Measurements from ENCODE around the gene SCNN1B.
A peak's percentile ranks its signal among the peaks of the same experiment; 100 is the strongest.

DNA sequence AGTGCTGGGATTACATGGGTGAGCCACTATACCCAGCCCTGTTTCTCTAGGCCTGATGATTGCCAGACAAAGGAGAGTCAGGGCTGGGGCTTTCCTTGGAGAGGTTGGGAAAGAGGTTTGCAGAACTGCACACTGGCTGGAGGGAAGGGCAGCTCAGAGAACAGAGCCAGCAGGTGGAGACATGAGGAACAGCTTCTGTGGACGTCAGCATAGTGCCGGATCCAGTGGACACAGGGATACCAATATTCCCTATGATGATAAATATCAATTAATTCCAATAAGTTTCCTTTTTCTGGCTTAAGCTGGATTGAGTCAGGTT is 43.2 kb upstream of the SCNN1B start:
- TF ChIP-seq, protein P1, sequence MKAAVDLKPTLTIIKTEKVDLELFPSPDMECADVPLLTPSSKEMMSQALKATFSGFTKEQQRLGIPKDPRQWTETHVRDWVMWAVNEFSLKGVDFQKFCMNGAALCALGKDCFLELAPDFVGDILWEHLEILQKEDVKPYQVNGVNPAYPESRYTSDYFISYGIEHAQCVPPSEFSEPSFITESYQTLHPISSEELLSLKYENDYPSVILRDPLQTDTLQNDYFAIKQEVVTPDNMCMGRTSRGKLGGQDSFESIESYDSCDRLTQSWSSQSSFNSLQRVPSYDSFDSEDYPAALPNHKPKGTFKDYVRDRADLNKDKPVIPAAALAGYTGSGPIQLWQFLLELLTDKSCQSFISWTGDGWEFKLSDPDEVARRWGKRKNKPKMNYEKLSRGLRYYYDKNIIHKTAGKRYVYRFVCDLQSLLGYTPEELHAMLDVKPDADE (CRISPR knock-in tag; IDR thresholded peaks at IDR 0.05): no peak
- TF ChIP-seq, protein P2, sequence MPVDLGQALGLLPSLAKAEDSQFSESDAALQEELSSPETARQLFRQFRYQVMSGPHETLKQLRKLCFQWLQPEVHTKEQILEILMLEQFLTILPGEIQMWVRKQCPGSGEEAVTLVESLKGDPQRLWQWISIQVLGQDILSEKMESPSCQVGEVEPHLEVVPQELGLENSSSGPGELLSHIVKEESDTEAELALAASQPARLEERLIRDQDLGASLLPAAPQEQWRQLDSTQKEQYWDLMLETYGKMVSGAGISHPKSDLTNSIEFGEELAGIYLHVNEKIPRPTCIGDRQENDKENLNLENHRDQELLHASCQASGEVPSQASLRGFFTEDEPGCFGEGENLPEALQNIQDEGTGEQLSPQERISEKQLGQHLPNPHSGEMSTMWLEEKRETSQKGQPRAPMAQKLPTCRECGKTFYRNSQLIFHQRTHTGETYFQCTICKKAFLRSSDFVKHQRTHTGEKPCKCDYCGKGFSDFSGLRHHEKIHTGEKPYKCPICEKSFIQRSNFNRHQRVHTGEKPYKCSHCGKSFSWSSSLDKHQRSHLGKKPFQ (CRISPR knock-in tag; IDR thresholded peaks at IDR 0.05; ENCODE audit: insufficient replicate concordance): no peak
- no peak for TF ChIP-seq GATAD2A (CRISPR knock-in tag; IDR thresholded peaks at IDR 0.05)
- TF ChIP-seq TOPORS (CRISPR knock-in tag; IDR thresholded peaks at IDR 0.05): no peak
- TF ChIP-seq ZNF83 (CRISPR knock-in tag; IDR thresholded peaks at IDR 0.05; ENCODE audit: borderline replicate concordance): no peak
- 0 out of 2 replicates have a peak, but pooled peaks have one; percentile 16 for TF ChIP-seq CTCF (CRISPR knock-in tag; IDR thresholded peaks at IDR 0.05)
- TF ChIP-seq, protein P3, sequence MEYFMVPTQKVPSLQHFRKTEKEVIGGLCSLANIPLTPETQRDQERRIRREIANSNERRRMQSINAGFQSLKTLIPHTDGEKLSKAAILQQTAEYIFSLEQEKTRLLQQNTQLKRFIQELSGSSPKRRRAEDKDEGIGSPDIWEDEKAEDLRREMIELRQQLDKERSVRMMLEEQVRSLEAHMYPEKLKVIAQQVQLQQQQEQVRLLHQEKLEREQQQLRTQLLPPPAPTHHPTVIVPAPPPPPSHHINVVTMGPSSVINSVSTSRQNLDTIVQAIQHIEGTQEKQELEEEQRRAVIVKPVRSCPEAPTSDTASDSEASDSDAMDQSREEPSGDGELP (IDR thresholded peaks at IDR 0.05; ENCODE audit: borderline replicate concordance, low read depth): no peak
- TF ChIP-seq, protein P4, sequence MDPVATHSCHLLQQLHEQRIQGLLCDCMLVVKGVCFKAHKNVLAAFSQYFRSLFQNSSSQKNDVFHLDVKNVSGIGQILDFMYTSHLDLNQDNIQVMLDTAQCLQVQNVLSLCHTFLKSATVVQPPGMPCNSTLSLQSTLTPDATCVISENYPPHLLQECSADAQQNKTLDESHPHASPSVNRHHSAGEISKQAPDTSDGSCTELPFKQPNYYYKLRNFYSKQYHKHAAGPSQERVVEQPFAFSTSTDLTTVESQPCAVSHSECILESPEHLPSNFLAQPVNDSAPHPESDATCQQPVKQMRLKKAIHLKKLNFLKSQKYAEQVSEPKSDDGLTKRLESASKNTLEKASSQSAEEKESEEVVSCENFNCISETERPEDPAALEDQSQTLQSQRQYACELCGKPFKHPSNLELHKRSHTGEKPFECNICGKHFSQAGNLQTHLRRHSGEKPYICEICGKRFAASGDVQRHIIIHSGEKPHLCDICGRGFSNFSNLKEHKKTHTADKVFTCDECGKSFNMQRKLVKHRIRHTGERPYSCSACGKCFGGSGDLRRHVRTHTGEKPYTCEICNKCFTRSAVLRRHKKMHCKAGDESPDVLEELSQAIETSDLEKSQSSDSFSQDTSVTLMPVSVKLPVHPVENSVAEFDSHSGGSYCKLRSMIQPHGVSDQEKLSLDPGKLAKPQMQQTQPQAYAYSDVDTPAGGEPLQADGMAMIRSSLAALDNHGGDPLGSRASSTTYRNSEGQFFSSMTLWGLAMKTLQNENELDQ (CRISPR knock-in tag; IDR thresholded peaks at IDR 0.05; ENCODE audit: borderline replicate concordance): no peak
- TF ChIP-seq SP2 (CRISPR knock-in tag; IDR thresholded peaks at IDR 0.05): no peak
- TF ChIP-seq, protein P5, sequence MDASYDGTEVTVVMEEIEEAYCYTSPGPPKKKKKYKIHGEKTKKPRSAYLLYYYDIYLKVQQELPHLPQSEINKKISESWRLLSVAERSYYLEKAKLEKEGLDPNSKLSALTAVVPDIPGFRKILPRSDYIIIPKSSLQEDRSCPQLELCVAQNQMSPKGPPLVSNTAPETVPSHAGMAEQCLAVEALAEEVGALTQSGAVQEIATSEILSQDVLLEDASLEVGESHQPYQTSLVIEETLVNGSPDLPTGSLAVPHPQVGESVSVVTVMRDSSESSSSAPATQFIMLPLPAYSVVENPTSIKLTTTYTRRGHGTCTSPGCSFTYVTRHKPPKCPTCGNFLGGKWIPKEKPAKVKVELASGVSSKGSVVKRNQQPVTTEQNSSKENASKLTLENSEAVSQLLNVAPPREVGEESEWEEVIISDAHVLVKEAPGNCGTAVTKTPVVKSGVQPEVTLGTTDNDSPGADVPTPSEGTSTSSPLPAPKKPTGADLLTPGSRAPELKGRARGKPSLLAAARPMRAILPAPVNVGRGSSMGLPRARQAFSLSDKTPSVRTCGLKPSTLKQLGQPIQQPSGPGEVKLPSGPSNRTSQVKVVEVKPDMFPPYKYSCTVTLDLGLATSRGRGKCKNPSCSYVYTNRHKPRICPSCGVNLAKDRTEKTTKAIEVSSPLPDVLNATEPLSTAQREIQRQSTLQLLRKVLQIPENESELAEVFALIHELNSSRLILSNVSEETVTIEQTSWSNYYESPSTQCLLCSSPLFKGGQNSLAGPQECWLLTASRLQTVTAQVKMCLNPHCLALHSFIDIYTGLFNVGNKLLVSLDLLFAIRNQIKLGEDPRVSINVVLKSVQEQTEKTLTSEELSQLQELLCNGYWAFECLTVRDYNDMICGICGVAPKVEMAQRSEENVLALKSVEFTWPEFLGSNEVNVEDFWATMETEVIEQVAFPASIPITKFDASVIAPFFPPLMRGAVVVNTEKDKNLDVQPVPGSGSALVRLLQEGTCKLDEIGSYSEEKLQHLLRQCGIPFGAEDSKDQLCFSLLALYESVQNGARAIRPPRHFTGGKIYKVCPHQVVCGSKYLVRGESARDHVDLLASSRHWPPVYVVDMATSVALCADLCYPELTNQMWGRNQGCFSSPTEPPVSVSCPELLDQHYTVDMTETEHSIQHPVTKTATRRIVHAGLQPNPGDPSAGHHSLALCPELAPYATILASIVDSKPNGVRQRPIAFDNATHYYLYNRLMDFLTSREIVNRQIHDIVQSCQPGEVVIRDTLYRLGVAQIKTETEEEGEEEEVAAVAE (CRISPR knock-in tag; IDR thresholded peaks at IDR 0.05; ENCODE audit: borderline replicate concordance): no peak
- TF ChIP-seq POLR2AphosphoS5 (IDR thresholded peaks at IDR 0.05; ENCODE audit: low read depth, low read length): no peak
- TF ChIP-seq, protein P6, sequence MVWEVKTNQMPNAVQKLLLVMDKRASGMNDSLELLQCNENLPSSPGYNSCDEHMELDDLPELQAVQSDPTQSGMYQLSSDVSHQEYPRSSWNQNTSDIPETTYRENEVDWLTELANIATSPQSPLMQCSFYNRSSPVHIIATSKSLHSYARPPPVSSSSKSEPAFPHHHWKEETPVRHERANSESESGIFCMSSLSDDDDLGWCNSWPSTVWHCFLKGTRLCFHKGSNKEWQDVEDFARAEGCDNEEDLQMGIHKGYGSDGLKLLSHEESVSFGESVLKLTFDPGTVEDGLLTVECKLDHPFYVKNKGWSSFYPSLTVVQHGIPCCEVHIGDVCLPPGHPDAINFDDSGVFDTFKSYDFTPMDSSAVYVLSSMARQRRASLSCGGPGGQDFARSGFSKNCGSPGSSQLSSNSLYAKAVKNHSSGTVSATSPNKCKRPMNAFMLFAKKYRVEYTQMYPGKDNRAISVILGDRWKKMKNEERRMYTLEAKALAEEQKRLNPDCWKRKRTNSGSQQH (CRISPR knock-in tag; IDR thresholded peaks at IDR 0.05; ENCODE audit: low read depth): no peak
- no peak for TF ChIP-seq MYC (CRISPR knock-in tag; IDR thresholded peaks at IDR 0.05; ENCODE audit: borderline replicate concordance)

Data from HepG2 (cell line).